Stimulated activated CD8-positive, alpha-beta memory T cell treated with anti-CD3 and anti-CD28 coated beads, Interleukin-12 subunit alpha, Interleukin-12 subunit beta, amount 100 ng/mL, for 24 hours (primary cell): ENCODE data around the gene FAM193A.
"Not testable (repeated sequence)": the region's sequence is repeated elsewhere in the genome, so short reads cannot be mapped to it uniquely, and the experiment has no call there.

Source experiments
- DNase-seq: peaks from one replicate; pipeline ENCODE4 v3.0.0-alpha.2; 2020; ENCODE audit errors: extremely low read depth

The FAM193A gene

GRCh38 chr4:2652415-2653160 lies 116.1 kb downstream of the FAM193A start:
- no peak for DNase-seq

GRCh38 chr4:2660596-2661211 lies 124.3 kb downstream of the FAM193A start:
- DNase-seq = no peak

DNA sequence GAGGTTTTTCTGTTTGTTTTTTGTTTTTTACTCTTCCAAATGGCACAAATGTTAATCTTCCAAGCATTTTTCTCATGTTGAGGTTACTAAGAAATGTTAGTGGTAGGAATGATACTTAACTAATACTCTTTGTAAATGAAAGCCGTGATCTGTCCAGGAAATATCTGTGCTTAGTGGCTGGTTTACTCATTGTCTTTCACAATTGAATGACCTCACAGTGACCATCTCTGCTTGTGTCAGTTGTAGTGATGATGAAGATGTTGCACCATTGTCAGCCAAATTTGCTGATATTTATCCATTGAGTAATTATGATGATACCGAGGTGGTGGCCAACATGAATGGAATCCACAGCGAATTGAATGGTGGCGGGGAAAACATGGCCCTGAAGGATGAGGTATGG lies 126.2 kb downstream of the FAM193A start:
- no peak for DNase-seq

GRCh38 chr4:2663275-2663674 lies 126.8 kb downstream of the FAM193A start:
- DNase-seq = no peak

GRCh38 chr4:2666722-2667247 lies 130.3 kb downstream of the FAM193A start:
- DNase-seq = no peak

- no peak for DNase-seq
Measured at GRCh38 chr4:2667428-2667827, 131.0 kb downstream of the FAM193A start.

- no peak for DNase-seq
Measured at GRCh38 chr4:2671267-2671895, 134.9 kb downstream of the FAM193A start.

DNA sequence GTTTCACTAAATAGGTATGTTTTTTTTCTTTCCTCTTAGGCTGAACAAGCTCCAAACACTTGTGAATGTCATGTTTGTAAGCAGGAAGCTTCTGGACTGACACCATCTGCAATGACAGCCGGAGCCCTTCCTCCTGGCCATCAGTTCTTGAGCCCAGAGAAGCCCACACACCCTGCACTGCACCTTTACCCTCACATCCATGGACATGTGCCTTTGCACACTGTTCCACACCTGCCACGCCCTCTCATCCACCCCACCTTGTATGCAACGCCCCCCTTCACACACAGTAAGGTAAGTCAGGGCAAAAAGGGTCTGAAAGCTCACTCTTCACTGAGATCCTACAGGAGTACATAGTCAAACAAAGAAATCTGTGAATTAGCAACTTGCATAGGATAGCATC lies 135.6 kb downstream of the FAM193A start:
- DNase-seq = no peak

DNA sequence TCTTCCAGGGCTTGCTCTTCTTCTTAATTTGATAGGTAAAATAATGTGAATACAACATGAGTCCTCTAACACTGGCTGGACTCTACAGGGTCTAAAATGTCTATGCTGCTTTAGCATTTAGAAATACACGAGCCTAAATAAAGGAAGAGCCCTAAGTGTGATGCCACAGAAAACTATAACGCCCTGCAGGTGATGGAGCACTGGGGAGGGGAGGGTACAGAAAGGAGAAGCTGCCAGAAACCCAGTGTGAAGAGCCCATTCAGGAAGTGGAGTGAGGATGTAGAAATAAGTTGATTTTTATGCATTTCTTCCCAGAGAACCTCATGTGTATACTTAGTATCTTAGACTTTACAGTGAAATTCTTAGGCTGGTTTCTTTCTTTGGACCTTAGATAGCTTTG lies 136.3 kb downstream of the FAM193A start:
- no peak for DNase-seq

GRCh38 chr4:2673157-2673556 lies 136.7 kb downstream of the FAM193A start:
- no peak for DNase-seq

GRCh38 chr4:2679762-2680161 lies 143.3 kb downstream of the FAM193A start:
- not testable (repeated sequence) for DNase-seq

DNA sequence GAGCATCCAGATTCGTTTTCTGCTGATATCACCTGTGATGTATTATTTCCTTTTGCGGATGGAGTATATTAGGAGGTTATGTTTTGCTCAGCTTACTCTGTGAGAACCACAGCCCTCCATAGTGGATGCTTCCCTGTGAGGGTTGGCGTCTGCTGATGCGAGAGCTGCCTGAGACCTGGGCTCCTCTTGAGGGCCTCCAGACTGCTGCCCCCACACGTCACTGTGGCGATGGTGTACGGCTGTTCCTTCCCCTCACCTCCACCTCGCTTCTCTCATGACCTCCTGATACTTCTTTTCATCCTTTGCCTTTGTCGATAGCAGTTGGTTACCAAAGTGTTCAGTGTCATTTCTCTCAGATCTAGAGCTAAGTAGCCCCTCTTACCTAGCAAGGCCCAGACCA lies 148.0 kb downstream of the FAM193A start:
- no peak for DNase-seq

GRCh38 chr4:2685541-2685940 lies 149.1 kb downstream of the FAM193A start:
- no peak for DNase-seq

DNA sequence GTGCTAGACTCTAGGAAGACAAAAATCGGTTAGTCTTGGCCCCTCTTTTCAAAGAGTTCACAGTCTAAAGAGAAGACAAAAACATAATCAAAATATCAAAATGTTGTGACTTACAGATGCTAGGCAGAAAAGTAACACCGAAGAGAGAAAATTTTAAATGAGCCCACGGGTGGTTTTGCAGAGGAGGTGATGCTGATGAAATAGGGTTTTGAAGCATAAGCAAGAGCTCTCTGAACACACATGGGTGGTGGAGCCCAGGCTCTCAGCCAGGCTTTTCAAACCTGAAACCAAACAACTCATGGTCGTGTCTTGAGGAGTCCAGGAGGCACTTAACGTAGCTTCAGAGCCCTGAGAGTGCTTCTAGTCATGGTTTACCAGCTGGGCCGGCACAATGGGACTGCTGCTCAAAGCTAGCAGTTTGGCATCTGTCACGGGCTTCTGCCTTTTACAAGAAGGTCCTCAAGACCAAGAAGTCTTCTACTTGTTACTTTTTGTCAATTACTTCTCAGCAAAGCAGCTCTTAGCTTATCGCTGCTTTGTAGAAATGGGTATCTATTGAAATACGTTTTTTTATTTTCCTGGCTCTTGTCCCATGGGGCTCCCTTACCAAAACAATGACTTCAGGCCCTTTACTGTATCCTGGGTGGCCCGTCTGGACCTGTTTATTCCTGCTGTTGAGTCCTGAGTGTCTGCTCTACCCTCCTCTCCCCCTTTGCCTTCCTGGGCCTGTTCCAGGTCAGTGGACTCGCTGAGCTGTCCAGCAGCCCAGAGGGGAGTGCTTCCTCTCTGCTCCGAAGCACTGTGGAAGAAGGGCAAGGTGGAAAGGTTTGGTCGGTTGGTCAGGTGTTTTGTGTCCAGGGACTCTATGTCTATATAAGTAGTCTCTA lies 150.2 kb downstream of the FAM193A start:
- DNase-seq = no peak

DNA sequence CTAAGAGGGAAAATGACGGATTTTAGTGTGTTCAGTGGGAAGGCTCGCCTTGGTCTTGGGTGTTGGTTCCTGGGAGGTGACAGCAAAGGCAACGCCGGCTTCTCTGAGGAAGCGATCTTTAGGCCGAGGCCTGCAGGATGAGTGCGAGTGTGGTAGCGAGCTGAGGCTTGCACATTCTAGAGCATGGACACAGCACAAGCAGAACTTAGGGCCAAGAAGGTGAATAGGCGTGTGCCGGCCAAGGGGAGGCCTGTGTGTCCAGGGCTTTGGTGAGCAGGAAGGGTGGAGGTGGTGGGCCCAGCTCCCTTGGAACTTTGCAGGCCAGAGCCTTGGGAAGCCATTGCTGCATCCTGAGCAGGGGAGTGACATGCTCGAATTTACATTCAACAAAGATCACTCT lies 151.8 kb downstream of the FAM193A start:
- no peak for DNase-seq

DNA sequence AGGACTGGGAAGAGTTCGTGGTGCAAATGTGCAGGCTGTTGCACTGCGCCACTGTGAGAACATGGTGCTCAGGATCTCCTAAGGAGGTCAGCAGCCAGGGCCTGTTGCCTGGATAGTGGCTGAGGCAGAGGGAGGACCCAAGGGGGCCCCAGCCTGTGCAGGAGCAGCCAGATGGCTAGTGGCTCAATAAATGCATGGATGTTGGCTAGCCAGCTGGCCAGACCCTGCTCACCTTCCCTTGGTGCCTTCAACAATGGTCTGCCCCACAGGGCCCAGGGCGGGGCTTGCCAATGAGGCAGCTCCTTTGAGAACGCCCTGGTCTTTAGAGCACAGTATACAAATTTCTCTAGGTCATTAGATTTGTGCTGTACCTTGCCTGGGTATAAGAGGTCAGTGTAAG lies 152.2 kb downstream of the FAM193A start:
- no peak for DNase-seq

- no peak for DNase-seq
Measured at GRCh38 chr4:2689114-2689513, 152.7 kb downstream of the FAM193A start.

GRCh38 chr4:2689825-2690700 lies 153.6 kb downstream of the FAM193A start:
- DNase-seq = no peak

GRCh38 chr4:2691313-2691712 lies 154.9 kb downstream of the FAM193A start:
- no peak for DNase-seq

- peak; percentile 19 for DNase-seq
Measured at GRCh38 chr4:2691952-2692435, 155.5 kb downstream of the FAM193A start.

DNA sequence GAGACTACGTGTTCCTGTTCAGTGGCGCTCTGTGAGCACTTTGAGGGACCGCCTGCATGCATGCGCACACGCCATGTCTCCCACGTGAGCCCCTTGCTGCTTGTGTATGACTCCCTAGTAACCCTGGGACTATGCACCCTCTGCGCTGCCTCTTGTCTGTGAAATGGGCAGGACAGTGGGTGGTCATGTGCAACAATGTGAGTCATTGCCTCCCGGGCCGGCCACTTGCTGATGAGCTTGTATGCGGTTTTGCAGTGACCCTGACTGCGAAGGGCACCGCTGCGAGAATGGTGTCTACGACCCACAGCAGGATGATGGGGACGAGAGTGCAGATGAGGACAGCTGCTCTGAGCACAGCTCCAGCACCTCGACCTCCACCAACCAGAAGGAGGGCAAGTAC lies 158.2 kb downstream of the FAM193A start:
- no peak for DNase-seq
